ENCODE measurements around the gene RDH8.

The RDH8 gene

DNA sequence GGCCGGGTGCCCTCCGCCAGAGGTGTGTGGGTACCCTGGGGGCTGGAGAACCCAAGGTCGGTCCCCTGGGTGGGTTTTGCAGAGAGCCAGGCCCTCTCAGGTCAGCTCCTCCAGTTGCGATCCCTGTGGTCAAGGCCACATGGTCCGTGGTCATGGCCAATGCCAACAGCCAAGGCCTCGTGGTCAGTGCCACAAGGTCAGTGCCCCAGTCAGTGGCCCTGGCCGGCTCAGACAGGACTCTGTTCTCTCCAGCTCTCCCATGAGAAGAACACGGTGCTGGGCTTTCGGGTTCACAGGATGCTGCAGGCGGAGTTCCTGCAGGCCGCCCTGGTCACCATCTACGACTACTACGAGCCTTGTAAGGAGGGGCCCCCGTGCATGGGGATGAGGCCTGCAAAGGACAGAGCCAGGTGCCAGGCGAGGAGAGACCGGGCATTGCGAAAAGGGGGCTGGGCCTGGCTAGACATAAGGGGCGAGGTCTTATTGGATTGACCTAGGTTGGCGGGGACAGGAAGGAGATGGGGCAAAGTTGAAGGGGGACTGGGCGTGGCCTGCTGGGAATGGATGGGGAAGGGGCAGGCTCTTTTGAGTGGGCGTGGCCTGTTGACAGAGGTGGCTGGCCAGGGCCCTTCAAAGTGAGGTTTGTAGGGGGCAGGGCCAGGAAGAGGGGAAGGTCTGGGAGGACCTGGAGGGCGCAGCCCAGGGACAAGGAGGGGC is 57.6 kb downstream of the RDH8 start:
- WGBS, 2 experiments (ENCODE audit: insufficient coverage in 2 of 2) = 90 to 91% methylated on average over 15 to 22 of the region's 22 CpGs
- Histone ChIP-seq H3K9me3 (ENCODE audit: control insufficient read depth, low read length) (peaks cover 3% of the 10 kb centered on the region), H3K4me1 (ENCODE audit: control insufficient read depth, insufficient read depth, low read length, poor library complexity, severe bottlenecking) (no peaks in the 10 kb centered on the region), H3K36me3 (ENCODE audit: control insufficient read depth, insufficient read depth, low read length) (no peaks in the 10 kb centered on the region), H3K4me3 (ENCODE audit: extremely low read depth, insufficient read depth, low read length, poor library complexity, severe bottlenecking) (no peak overlapping the region), H3K27ac (ENCODE audit: low read depth, low read length, severe bottlenecking) (no peak overlapping the region)
